GM13976 (cell line): ENCODE measurements around the gene CNOT3.
"Not testable (repeated sequence)": the region's sequence is repeated elsewhere in the genome, so short reads cannot be mapped to it uniquely, and the experiment has no call there.

Source experiments
- DNase-seq: peaks from one replicate; pipeline ENCODE4 v3.0.0; 2012; ENCODE audit warnings: low spot score
- CTCF ChIP-seq: IDR thresholded peaks from 2 replicates; pipeline ENCODE4 v1.5.1; 2012; ENCODE audit warnings: borderline replicate concordance, mild to moderate bottlenecking; ENCODE audit not compliant: insufficient read depth; ENCODE audit errors: extremely low read depth, missing control alignments, control extremely low read depth
- in situ Hi-C: fragments of 300-500 bp; cut with MboI; formaldehyde crosslinking; loops from one replicate; pipeline ENCODE4 v1.12.0; 2022; ENCODE audit warnings: low sequenced_read_pairs, mixed read lengths, inconsistent platforms; ENCODE audit not compliant: unreplicated experiment

The CNOT3 gene

GRCh38 chr19:54189145-54189734, 51.7 kb downstream of the CNOT3 start, which contains the start of gene MBOAT7:
MBOAT7 (minus strand) TSS chr19:54189580; CDS start chr19:54188508, 1,072 bp downstream.
- in situ Hi-C loops, result no loop called here
- peak; percentile 50 for TF ChIP-seq CTCF
- DNase-seq, result peak; percentile 84

- in situ Hi-C loops, result no loop called here
- TF ChIP-seq CTCF, result no peak
- DNase-seq, result peak; percentile 98
Observed at GRCh38 chr19:54189735-54190502, 52.4 kb downstream of the CNOT3 start.

- no peak for TF ChIP-seq CTCF
- peak; percentile 92 for DNase-seq
- in situ Hi-C loops, result no loop called here
Observed at GRCh38 chr19:54190503-54191010, 53.0 kb downstream of the CNOT3 start.

GRCh38 chr19:54191011-54191810, 53.6 kb downstream of the CNOT3 start, which contains the start of gene TSEN34:
TSEN34 (plus strand) TSS chr19:54191308; CDS start chr19:54191365, 57 bp downstream.
- in situ Hi-C loops, result no loop called here
- peak; percentile 86 for DNase-seq
- TF ChIP-seq CTCF, result no peak

- DNase-seq, result no peak
- in situ Hi-C loops, result no loop called here
- TF ChIP-seq CTCF, result no peak
Observed at GRCh38 chr19:54191811-54192453, 54.4 kb downstream of the CNOT3 start.

- in situ Hi-C loops, result no loop called here
- TF ChIP-seq CTCF, result no peak
- no peak for DNase-seq
Observed at GRCh38 chr19:54193011-54193410, 55.4 kb downstream of the CNOT3 start.

GRCh38 chr19:54194463-54194862, 56.9 kb downstream of the CNOT3 start:
- in situ Hi-C loops, DNase-seq: not testable (repeated sequence)
